ENCODE results near the gene OCSTAMP. TPM values are rescaled to one million over a fixed set of nuclear protein-coding genes. Genes with fewer than 3 reads are reported as not detected.

The OCSTAMP gene
- total RNA-seq, 4 donors from 2014 or later, result not detected

DNA sequence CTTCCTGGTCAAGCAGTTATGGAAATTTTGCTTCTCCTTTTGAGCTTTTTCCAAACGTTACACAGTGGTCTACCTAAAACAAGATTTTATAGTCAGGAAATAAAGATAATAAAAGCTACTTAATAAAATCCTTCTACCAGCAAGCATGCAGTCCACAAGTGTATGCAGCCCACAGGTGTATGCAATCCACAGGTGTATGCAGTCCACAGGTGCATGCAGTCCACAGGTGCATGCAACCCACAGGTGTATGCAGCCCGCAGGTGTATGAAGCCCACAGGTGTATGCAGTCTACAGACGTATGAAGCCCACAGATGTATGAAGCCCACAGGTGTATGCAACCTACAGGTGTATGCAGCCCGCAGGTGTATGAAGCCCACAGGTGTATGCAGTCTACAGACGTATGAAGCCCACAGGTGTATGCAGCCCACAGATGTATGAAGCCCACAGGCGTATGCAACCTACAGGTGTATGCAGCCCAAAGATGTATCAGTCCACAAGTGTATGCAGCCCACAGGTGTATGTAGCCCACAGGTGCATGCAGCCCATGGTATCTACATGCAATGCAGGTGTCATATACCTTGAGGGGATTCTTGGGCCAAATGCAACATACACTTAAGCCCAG is 26.4 kb upstream of the OCSTAMP start:
- Histone ChIP-seq H3K36me3 (no peaks in the 10 kb centered on the region), H3K27me3 (no peaks in the 10 kb centered on the region), H3K9me3 (no peaks in the 10 kb centered on the region), H3K27ac (peak overlapping the region in 1 of 4 donors; percentile 84), H3K4me1 (peaks cover 0 to 49% (median 3%) of the 10 kb centered on the region in 4 donors), H3K4me3 (no peak overlapping the region)
- DNase-seq (ENCODE audit: low spot score in 2 of 2), result no peak
- 72 to 80% methylated on average over 6 of the region's 6 CpGs for WGBS, 2 donors
- TF ChIP-seq, protein P1, sequence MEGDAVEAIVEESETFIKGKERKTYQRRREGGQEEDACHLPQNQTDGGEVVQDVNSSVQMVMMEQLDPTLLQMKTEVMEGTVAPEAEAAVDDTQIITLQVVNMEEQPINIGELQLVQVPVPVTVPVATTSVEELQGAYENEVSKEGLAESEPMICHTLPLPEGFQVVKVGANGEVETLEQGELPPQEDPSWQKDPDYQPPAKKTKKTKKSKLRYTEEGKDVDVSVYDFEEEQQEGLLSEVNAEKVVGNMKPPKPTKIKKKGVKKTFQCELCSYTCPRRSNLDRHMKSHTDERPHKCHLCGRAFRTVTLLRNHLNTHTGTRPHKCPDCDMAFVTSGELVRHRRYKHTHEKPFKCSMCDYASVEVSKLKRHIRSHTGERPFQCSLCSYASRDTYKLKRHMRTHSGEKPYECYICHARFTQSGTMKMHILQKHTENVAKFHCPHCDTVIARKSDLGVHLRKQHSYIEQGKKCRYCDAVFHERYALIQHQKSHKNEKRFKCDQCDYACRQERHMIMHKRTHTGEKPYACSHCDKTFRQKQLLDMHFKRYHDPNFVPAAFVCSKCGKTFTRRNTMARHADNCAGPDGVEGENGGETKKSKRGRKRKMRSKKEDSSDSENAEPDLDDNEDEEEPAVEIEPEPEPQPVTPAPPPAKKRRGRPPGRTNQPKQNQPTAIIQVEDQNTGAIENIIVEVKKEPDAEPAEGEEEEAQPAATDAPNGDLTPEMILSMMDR (IDR thresholded peaks at IDR 0.05), result no peak
- TF ChIP-seq POLR2A (IDR thresholded peaks at IDR 0.05) (no peak), EP300 (IDR thresholded peaks at IDR 0.05) (no peak)

DNA sequence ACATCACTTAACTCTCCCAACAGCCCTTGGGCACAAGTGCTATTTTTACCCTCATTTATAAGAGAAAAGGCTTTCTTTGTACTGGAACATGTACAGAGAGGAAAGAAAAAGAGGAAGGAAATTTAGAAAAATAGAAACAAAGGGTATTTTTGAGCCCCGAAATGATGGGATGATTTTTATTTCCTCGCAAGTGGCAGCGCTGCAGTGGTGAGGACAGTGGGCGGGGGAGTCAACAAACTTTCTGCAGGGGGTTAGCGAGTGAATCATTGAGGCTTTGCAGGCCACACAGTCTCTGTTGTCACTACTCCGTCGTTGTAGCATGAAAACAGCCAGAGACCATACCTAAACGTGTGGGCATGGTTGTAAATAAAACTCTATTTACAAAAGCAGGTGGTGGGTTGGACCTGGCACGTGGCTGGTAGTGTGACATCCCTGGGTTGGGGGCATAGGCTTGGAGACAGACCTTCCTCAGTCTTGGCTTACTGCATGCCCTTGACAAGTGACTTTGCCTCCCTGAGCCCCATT is 25.5 kb upstream of the OCSTAMP start:
- no peaks in the 10 kb centered on the region for H3K27me3 ChIP-seq
- H3K4me3 ChIP-seq, result no peak overlapping the region
- H3K9me3 ChIP-seq, result no peaks in the 10 kb centered on the region
- H3K4me1 ChIP-seq, result peaks cover 0 to 56% (median 3%) of the 10 kb centered on the region in 4 donors
- TF ChIP-seq, protein P1 (IDR thresholded peaks at IDR 0.05), result no peak
- TF ChIP-seq EP300 (IDR thresholded peaks at IDR 0.05) (no peak), POLR2A (IDR thresholded peaks at IDR 0.05) (no peak)
- DNase-seq (ENCODE audit: low spot score in 2 of 2), result no peak
- peak overlapping the region in 1 of 4 donors; percentile 84 for H3K27ac ChIP-seq
- 21 to 40% methylated on average over 9 of the region's 9 CpGs for WGBS, 2 donors
- no peaks in the 10 kb centered on the region for H3K36me3 ChIP-seq

DNA sequence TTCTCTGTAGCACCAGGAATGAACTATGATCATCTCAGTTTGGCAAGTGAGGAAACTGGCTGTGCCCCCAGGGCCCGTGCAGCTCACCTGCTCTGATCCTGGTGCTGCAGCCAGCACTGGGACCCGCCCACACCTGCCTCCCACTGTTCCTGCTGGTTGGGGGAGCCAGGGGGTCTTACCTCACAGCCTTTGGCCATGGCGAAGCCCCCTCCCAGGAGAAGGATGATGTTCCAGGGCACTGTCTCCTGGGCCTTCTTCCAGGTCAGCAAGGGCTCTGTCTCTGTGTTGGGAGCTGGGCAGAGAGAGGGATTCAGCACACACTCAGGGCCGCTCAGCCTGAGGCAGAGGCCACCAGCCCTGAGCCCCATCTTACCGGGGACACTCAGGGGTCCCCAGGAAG is 24.9 kb upstream of the OCSTAMP start:
- Histone ChIP-seq H3K27me3 (no peaks in the 10 kb centered on the region), H3K9me3 (no peaks in the 10 kb centered on the region), H3K4me3 (no peak overlapping the region), H3K36me3 (no peaks in the 10 kb centered on the region), H3K4me1 (peaks cover 0 to 56% (median 3%) of the 10 kb centered on the region in 4 donors), H3K27ac (peak overlapping the region in 1 of 4 donors; percentile 84)
- WGBS, 2 donors, result 75 to 82% methylated on average over 5 of the region's 5 CpGs
- no peak for DNase-seq (ENCODE audit: low spot score in 2 of 2)
- no peak for TF ChIP-seq EP300 (IDR thresholded peaks at IDR 0.05)
- no peak for TF ChIP-seq POLR2A (IDR thresholded peaks at IDR 0.05)
- TF ChIP-seq, protein P1 (IDR thresholded peaks at IDR 0.05), result no peak

DNA sequence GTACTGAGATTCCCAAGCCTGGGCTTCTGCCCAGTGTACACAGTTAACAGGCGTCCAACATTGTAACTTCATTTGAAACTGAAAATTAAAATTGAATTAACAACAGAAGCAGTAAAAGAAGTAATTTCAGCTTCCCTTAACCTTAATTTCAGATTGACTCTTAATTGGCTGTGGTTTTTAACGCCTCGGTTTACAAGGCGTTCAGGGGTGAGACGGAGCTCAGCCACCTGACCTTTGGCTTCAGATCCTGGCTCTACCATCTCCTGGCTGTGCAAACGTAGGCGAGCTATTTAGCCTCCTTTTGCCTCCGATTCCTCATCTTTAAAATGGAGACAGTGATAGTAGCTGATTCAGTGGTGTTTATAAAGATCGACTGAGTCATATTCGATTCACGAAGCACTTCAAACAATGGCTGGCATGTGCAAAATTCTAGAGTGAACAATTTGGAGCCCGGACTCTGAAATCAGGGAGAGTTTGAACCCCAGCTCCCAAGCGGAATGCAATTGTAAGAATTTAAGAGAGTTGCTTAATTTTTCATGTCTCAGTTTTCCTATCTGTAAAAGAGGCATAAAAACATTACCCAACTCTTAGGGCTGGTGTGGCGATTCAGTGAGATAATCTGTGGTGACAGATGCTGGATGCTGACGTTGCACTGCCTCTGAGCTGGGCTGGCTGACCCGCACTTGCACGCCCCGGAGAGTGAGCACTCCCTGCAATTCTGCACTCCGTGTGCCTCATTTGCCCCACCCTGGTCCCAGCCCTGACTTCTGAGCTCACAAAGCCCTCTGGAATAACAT is 23.5 kb upstream of the OCSTAMP start:
- Histone ChIP-seq H3K4me1 (peaks cover 0 to 62% (median 7%) of the 10 kb centered on the region in 4 donors), H3K27ac (peak overlapping the region in 1 of 4 donors; percentile 84), H3K4me3 (no peak overlapping the region), H3K9me3 (no peaks in the 10 kb centered on the region), H3K27me3 (no peaks in the 10 kb centered on the region), H3K36me3 (no peaks in the 10 kb centered on the region)
- 61 to 62% methylated on average over 19 of the region's 19 CpGs for WGBS, 2 donors
- no peak for TF ChIP-seq POLR2A (IDR thresholded peaks at IDR 0.05)
- TF ChIP-seq EP300 (IDR thresholded peaks at IDR 0.05), result no peak
- TF ChIP-seq, protein P1 (IDR thresholded peaks at IDR 0.05), result no peak
- no peak for DNase-seq (ENCODE audit: low spot score in 2 of 2)

DNA sequence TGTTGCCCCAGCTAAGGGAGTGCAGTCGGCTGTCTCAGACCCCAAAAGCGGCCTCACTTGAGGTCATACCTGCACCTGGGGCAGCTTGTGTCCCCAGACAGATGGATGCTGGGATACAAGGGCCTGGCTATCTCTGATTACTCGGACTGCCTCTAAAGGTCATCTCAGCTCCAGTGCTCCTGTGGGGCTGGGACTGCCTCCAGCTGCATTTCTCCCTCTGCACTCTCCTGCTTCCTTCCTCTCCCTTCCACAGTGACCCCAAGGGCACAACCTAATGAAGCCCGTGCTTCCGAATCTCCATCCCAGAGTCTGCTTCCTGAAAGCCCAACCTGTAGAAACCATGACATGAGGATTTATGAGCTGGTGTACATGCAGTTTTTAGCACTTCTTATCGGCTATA is 22.8 kb upstream of the OCSTAMP start:
- Histone ChIP-seq H3K27ac (peak overlapping the region in 1 of 4 donors; percentile 84), H3K4me3 (no peak overlapping the region), H3K4me1 (peaks cover 0 to 70% (median 14%) of the 10 kb centered on the region in 4 donors), H3K9me3 (no peaks in the 10 kb centered on the region), H3K36me3 (no peaks in the 10 kb centered on the region), H3K27me3 (no peaks in the 10 kb centered on the region)
- WGBS, 2 donors, result 50 to 59% methylated on average over 6 of the region's 6 CpGs
- no peak for DNase-seq (ENCODE audit: low spot score in 2 of 2)
- TF ChIP-seq EP300 (IDR thresholded peaks at IDR 0.05) (no peak), POLR2A (IDR thresholded peaks at IDR 0.05) (no peak)
- TF ChIP-seq, protein P1 (IDR thresholded peaks at IDR 0.05), result no peak

Measured in tibial nerve (tissue), 4 donors.